GM21529 (cell line): Measurements from ENCODE around the gene SH3YL1.
A peak's percentile ranks its signal among the peaks of the same experiment; 100 is the strongest.

Experiments used
- ATAC-seq: cut with Tn5 transposase; IDR thresholded peaks from one replicate; pipeline ENCODE4 v1.9.1; 2021; ENCODE audit not compliant: unreplicated experiment

SH3YL1 gene, protein sequence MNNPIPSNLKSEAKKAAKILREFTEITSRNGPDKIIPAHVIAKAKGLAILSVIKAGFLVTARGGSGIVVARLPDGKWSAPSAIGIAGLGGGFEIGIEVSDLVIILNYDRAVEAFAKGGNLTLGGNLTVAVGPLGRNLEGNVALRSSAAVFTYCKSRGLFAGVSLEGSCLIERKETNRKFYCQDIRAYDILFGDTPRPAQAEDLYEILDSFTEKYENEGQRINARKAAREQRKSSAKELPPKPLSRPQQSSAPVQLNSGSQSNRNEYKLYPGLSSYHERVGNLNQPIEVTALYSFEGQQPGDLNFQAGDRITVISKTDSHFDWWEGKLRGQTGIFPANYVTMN

GRCh38 chr2:263774-264492 is at the start of gene SH3YL1:
Gene SH3YL1, minus strand, starts transcription at chr2:264032. Its CDS starts 48 bp downstream, at chr2:263984.
- peak; percentile 27 for ATAC-seq

GRCh38 chr2:310994-311393 is 47.2 kb upstream of the SH3YL1 start:
- ATAC-seq: no peak

- no peak for ATAC-seq
Observed at GRCh38 chr2:309954-310510, 46.2 kb upstream of the SH3YL1 start.

- ATAC-seq: no peak
Observed at GRCh38 chr2:309148-309953, 45.5 kb upstream of the SH3YL1 start.

DNA sequence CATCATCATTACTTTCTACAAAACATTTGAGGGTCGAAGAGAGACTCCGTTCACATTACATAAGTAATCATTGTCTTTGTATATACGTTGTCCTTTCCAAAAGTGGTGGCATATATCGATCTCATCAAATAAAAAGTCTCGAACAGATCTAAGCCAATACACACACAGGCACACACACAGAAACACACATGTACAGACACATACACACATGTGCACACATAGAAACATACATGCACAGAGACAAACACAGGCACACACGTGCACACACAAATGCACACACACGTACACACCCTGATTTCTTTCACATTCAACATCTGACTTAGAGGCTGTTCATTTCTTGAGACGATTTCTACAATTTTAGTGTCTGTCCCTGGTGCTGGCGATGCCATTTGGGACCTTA is 41.5 kb upstream of the SH3YL1 start:
- no peak for ATAC-seq

GRCh38 chr2:296354-296753 is 32.5 kb upstream of the SH3YL1 start:
- ATAC-seq: no peak

- no peak for ATAC-seq
Observed at GRCh38 chr2:295090-295489, 31.3 kb upstream of the SH3YL1 start.

DNA sequence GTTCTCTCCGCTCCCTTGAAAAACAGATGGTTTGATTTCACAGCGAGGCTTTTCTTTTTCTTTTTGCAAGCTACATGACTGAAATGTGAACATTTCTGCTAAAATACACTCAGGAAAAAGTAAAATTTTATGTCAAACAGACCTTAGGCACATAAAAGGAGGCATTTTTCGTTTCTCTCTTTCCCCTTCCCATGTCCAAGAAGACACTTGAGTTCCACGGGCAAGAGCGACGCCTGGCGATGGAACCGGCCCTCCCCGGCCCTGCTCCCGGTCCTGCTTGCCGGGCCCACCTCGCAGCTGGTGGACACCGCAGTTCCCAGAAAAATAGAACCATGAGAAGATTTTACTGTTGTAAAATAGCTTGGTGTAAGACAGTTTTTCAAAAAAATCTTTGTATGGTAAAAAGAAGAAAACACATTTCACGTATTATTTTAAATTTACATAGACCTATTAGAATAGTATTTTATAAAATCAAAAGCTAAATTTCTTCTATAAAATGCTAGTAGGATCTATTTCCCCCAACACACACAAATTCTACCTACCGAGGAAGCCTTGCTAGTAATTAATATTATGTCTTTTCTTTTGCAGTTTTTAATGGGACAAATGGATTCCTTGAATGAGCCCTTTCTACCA is 26.4 kb upstream of the SH3YL1 start:
- no peak for ATAC-seq

- ATAC-seq: no peak
Observed at GRCh38 chr2:289362-290089, 25.7 kb upstream of the SH3YL1 start.

DNA sequence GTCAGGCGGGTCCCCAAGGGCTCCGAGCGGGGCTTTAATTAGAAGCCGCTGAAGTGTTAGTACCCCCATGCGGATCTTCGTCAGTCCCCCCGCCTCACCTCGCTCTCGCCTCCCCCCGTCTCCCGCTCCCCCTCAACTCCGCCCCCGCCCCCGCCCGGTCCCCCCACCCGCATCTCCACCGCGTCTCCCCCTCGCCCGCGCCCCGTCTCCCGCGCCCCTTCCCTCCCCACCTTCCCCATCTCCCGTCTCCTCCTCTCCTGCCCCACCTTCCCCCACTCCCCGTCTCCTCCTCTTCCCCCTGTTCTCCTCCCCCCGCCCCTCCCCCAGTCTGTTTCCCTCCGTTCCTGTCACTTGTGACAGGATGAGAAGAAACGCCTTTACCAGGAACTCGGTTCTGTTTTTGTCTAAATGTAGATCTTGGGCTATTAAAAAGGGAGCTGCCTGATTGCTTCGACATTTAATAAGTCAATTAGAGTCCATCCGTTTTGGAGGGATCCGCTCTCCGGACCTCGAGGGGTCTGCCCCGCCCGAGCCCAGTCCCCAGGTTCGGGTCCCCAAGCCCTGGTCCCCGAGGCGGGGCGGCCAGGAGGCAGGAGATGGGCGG is 25.0 kb upstream of the SH3YL1 start:
- ATAC-seq: no peak

DNA sequence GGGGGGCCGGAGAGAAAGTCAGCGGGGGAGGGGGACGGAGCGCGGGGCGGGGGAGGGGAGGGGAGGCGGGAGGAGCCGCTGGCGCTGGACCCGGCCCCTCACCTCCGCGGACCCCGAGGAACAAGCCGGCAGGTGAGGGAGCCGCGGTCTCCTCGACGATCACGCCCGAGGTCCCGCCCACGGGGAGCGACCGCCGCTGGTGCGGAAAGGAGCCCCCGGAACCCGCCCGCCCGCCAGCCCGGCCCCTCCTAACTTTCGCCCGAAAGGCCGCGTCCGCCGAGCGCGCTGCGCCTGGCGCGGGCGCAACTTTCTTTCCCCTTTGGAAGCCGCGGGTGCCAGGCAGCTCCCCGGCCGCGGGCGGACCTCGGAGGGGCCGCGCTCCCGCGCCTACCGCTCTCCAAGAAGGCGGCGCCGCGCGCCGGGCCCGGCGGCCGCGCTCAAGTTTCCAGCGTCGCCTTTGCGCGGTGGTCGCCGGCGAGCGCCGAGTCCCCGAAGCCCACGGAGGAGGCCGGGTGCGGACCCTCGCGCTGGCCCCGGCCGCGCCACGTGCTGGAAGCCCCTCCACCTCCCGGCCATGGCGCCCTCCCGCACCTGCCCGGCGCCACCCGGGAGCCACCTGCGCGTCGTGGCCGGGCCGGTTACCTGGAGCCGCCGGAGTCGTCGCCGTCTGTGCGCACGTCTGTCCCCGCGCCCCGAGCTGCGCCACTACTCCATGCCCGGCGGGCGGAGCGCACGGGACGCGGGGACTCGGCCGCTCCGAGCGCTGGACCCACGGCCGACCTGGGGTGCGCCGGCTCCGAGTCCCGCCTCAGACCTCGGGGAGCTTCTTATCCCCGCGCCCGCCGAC is 24.3 kb upstream of the SH3YL1 start, which contains the start of gene ALKAL2:
Gene ALKAL2, minus strand, starts transcription at position 181 of the 847 bp plus-strand sequence. CDS start 256 bp downstream, outside the sequence.
- ATAC-seq: no peak

- no peak for ATAC-seq
Observed at GRCh38 chr2:287471-287885, 23.6 kb upstream of the SH3YL1 start.

- ATAC-seq: no peak
Observed at GRCh38 chr2:286774-287392, 23.1 kb upstream of the SH3YL1 start.

- ATAC-seq: no peak
Observed at GRCh38 chr2:286035-286434, 22.2 kb upstream of the SH3YL1 start.

DNA sequence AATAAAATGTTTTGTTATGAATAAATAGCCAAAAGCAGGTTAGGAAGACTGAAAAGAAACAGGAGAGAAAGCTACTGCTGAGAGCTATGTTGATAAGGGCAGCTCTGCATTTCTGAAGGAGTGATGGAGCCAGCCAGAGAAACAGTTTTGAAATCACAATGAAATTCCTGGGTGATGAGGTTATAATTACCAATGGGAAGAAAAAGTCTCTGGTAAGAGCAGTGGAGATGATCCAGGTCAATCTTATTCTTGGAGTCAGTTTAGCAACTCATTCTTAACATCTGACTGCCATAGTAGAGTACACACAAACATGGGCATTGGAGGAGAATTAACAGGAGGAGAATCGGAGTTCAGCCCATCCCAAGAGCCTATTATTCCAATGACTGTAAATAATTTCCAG is 21.7 kb upstream of the SH3YL1 start:
- ATAC-seq: no peak

- no peak for ATAC-seq
Observed at GRCh38 chr2:284896-285492, 21.2 kb upstream of the SH3YL1 start.

DNA sequence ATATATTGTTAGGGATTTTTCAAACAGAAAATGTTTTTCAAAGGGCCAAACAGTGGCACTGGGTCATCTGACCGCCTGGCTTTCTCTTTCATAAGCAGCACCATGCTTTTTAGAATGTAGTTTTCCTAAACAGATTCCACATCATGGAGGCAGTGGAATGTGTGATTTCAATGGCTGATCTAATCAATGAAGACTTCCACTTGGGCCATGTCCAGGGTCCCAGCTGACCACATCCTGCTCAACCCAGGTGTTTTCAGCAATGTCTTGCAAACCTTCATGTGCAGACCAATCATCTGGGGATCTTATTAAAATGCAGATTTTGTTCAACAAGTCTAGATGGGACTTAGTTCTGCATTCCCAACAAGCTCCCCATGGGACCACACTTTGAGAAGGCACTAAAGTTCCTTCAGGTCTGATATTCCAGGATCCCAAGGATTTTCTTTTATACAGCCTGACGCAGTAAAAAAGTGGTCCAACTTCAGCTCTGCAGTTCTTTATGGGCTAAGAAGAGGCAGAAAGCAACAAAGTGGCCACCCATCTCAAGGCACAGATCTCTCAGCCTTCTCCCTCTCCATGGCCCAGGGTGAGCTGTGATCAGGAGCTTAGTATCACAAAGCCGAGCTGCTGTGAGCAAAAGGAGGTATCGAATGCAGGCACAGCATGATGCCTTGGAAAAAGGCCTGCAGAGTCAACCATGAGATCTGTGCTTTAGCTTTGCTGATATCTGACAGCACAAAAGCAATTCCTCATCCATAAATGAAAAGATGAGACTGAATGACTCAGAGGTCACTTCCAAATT is 20.4 kb upstream of the SH3YL1 start:
- ATAC-seq: no peak
